Stimulated activated naive CD8-positive, alpha-beta T cell treated with anti-CD3 and anti-CD28 coated beads, Interleukin-15, Interleukin-2, amounts not matched to agents 100 ng/mL and 50 ng/mL, for 24 hours (primary cell): Measurements from ENCODE around the gene TMEM163.
"Not testable (repeated sequence)": the region's sequence is repeated elsewhere in the genome, so short reads cannot be mapped to it uniquely, and the experiment has no call there.

Experiments
- H3K27ac Mint-ChIP-seq: one replicate; pipeline ENCODE4 v1.8.0; 2021; ENCODE audit warnings: mild to moderate bottlenecking, mixed read lengths
- H3K27me3 Mint-ChIP-seq: one replicate; pipeline ENCODE4 v1.8.0; 2021; ENCODE audit warnings: mixed read lengths
- H3K36me3 Mint-ChIP-seq: one replicate; pipeline ENCODE4 v1.8.0; 2021; ENCODE audit warnings: low read depth, mixed read lengths
- H3K4me1 Mint-ChIP-seq: one replicate; pipeline ENCODE4 v1.8.0; 2021; ENCODE audit warnings: low read depth, mixed read lengths
- H3K4me3 Mint-ChIP-seq: one replicate; pipeline ENCODE4 v1.8.0; 2021; ENCODE audit warnings: mild to moderate bottlenecking, mixed read lengths
- H3K9me3 Mint-ChIP-seq: one replicate; pipeline ENCODE4 v1.8.0; 2021; ENCODE audit warnings: mixed read lengths

TMEM163 gene

GRCh38 chr2:134583997-134584520, 134.7 kb downstream of the TMEM163 start:
- peaks cover 17% of the 10 kb centered on the region for H3K4me1 Mint-ChIP-seq
- no peaks in the 10 kb centered on the region for H3K27me3 Mint-ChIP-seq
- peaks cover 7% of the 10 kb centered on the region for H3K9me3 Mint-ChIP-seq
- no peaks in the 10 kb centered on the region for H3K36me3 Mint-ChIP-seq
- no peak overlapping the region for H3K4me3 Mint-ChIP-seq
- no peak overlapping the region for H3K27ac Mint-ChIP-seq

- Mint-ChIP-seq H3K36me3 (no peaks in the 10 kb centered on the region), H3K27me3 (no peaks in the 10 kb centered on the region), H3K9me3 (peaks cover under 1% of the 10 kb centered on the region), H3K4me3 (no peak overlapping the region), H3K4me1 (peaks cover 17% of the 10 kb centered on the region), H3K27ac (no peak overlapping the region)
Observed at GRCh38 chr2:134583462-134583861, 135.3 kb downstream of the TMEM163 start.

GRCh38 chr2:134582547-134582899, 136.3 kb downstream of the TMEM163 start:
- Mint-ChIP-seq H3K4me1 (peaks cover 17% of the 10 kb centered on the region), H3K27ac (no peak overlapping the region), H3K36me3 (no peaks in the 10 kb centered on the region), H3K4me3 (no peak overlapping the region), H3K27me3 (no peaks in the 10 kb centered on the region), H3K9me3 (no peaks in the 10 kb centered on the region)

- no peaks in the 10 kb centered on the region for H3K36me3 Mint-ChIP-seq
- H3K9me3 Mint-ChIP-seq, result no peaks in the 10 kb centered on the region
- H3K27me3 Mint-ChIP-seq, result no peaks in the 10 kb centered on the region
- no peak overlapping the region for H3K27ac Mint-ChIP-seq
- H3K4me1 Mint-ChIP-seq, result peaks cover 17% of the 10 kb centered on the region
- H3K4me3 Mint-ChIP-seq, result no peak overlapping the region
Observed at GRCh38 chr2:134581877-134582546, 136.8 kb downstream of the TMEM163 start.

GRCh38 chr2:134578316-134578715, 140.5 kb downstream of the TMEM163 start:
- Mint-ChIP-seq H3K27me3 (no peaks in the 10 kb centered on the region), H3K36me3 (no peaks in the 10 kb centered on the region), H3K27ac (no peak overlapping the region), H3K9me3 (no peaks in the 10 kb centered on the region), H3K4me1 (peaks cover 17% of the 10 kb centered on the region), H3K4me3 (no peak overlapping the region)

GRCh38 chr2:134576478-134576877, 142.3 kb downstream of the TMEM163 start:
- H3K36me3 Mint-ChIP-seq, result no peaks in the 10 kb centered on the region
- H3K27ac Mint-ChIP-seq, result no peak overlapping the region
- peaks cover 5% of the 10 kb centered on the region for H3K4me1 Mint-ChIP-seq
- no peak overlapping the region for H3K4me3 Mint-ChIP-seq
- H3K27me3 Mint-ChIP-seq, result no peaks in the 10 kb centered on the region
- H3K9me3 Mint-ChIP-seq, result no peaks in the 10 kb centered on the region

GRCh38 chr2:134575888-134576287, 142.9 kb downstream of the TMEM163 start:
- Mint-ChIP-seq H3K4me1 (no peaks in the 10 kb centered on the region), H3K27me3 (no peaks in the 10 kb centered on the region), H3K36me3 (no peaks in the 10 kb centered on the region), H3K4me3 (no peak overlapping the region), H3K27ac (no peak overlapping the region), H3K9me3 (no peaks in the 10 kb centered on the region)

GRCh38 chr2:134574611-134575330, 144.0 kb downstream of the TMEM163 start:
- Mint-ChIP-seq H3K27ac (no peak overlapping the region), H3K4me1 (no peaks in the 10 kb centered on the region), H3K36me3 (no peaks in the 10 kb centered on the region), H3K27me3 (no peaks in the 10 kb centered on the region), H3K4me3 (no peak overlapping the region), H3K9me3 (no peaks in the 10 kb centered on the region)

- no peaks in the 10 kb centered on the region for H3K4me1 Mint-ChIP-seq
- H3K27ac Mint-ChIP-seq, result no peak overlapping the region
- H3K9me3 Mint-ChIP-seq, result no peaks in the 10 kb centered on the region
- H3K36me3 Mint-ChIP-seq, result no peaks in the 10 kb centered on the region
- H3K27me3 Mint-ChIP-seq, result no peaks in the 10 kb centered on the region
- no peak overlapping the region for H3K4me3 Mint-ChIP-seq
Observed at GRCh38 chr2:134573724-134574123, 145.1 kb downstream of the TMEM163 start.

- H3K36me3 Mint-ChIP-seq, result no peaks in the 10 kb centered on the region
- no peak overlapping the region for H3K4me3 Mint-ChIP-seq
- no peaks in the 10 kb centered on the region for H3K9me3 Mint-ChIP-seq
- no peaks in the 10 kb centered on the region for H3K4me1 Mint-ChIP-seq
- no peaks in the 10 kb centered on the region for H3K27me3 Mint-ChIP-seq
- no peak overlapping the region for H3K27ac Mint-ChIP-seq
Observed at GRCh38 chr2:134573085-134573370, 145.8 kb downstream of the TMEM163 start.

GRCh38 chr2:134572314-134573084, 146.3 kb downstream of the TMEM163 start:
- no peaks in the 10 kb centered on the region for H3K9me3 Mint-ChIP-seq
- H3K4me3 Mint-ChIP-seq, result no peak overlapping the region
- H3K36me3 Mint-ChIP-seq, result no peaks in the 10 kb centered on the region
- H3K27me3 Mint-ChIP-seq, result no peaks in the 10 kb centered on the region
- H3K4me1 Mint-ChIP-seq, result no peaks in the 10 kb centered on the region
- no peak overlapping the region for H3K27ac Mint-ChIP-seq

GRCh38 chr2:134570676-134571075, 148.1 kb downstream of the TMEM163 start:
- no peaks in the 10 kb centered on the region for H3K27me3 Mint-ChIP-seq
- no peaks in the 10 kb centered on the region for H3K9me3 Mint-ChIP-seq
- H3K4me3 Mint-ChIP-seq, result no peak overlapping the region
- no peak overlapping the region for H3K27ac Mint-ChIP-seq
- H3K36me3 Mint-ChIP-seq, result no peaks in the 10 kb centered on the region
- H3K4me1 Mint-ChIP-seq, result no peaks in the 10 kb centered on the region

GRCh38 chr2:134568413-134568812, 150.4 kb downstream of the TMEM163 start:
- Mint-ChIP-seq H3K9me3 (no peaks in the 10 kb centered on the region), H3K27ac (no peak overlapping the region), H3K36me3 (no peaks in the 10 kb centered on the region), H3K4me1 (no peaks in the 10 kb centered on the region), H3K27me3 (peaks cover 6% of the 10 kb centered on the region), H3K4me3 (no peak overlapping the region)

GRCh38 chr2:134567666-134568065, 151.1 kb downstream of the TMEM163 start:
- Mint-ChIP-seq H3K9me3 (no peaks in the 10 kb centered on the region), H3K27me3 (peaks cover 6% of the 10 kb centered on the region)

GRCh38 chr2:134564955-134565354, 153.8 kb downstream of the TMEM163 start:
- not testable (repeated sequence) for H3K27ac Mint-ChIP-seq, H3K36me3 Mint-ChIP-seq, H3K4me3 Mint-ChIP-seq, H3K9me3 Mint-ChIP-seq, H3K4me1 Mint-ChIP-seq, H3K27me3 Mint-ChIP-seq

More at GRCh38 chr2:134567666-134568065, 151.1 kb downstream of the TMEM163 start:
- Mint-ChIP-seq H3K27ac (no peak overlapping the region), H3K4me1 (no peaks in the 10 kb centered on the region), H3K4me3 (no peak overlapping the region), H3K36me3 (no peaks in the 10 kb centered on the region)
